CD14-positive monocyte (primary cell): ENCODE measurements around the gene CRYBA2. TPM values are rescaled to one million over a fixed set of nuclear protein-coding genes. Genes with fewer than 3 reads are reported as not detected.

Experiments
- DNase-seq, 3 donors: peaks; one replicate each; pipeline ENCODE4 v3.0.0-alpha.2; 2011 to 2022
- H2AFZ ChIP-seq: 2 replicates; pipeline ENCODE4 v1.6.0; 2012; ENCODE audit warnings: mild to moderate bottlenecking, low read depth, low read length, inconsistent platforms; ENCODE audit not compliant: insufficient read depth, poor library complexity, severe bottlenecking
- H3K27ac ChIP-seq, 2 donors: 1 replicate in 1 of 2; 2 replicates in 1 of 2; pipeline ENCODE4 v1.5.1; 2012 to 2013; ENCODE audit warnings: low read length in 2 of 2, control low read depth in 1 of 2, inconsistent platforms in 1 of 2, low read depth in 1 of 2, mild to moderate bottlenecking in 1 of 2
- H3K27me3 ChIP-seq, 2 donors: one replicate each; pipeline versions ENCODE4 v1.6.0 to v1.6.1; 2011 to 2013; ENCODE audit warnings: low read length in 2 of 2; ENCODE audit not compliant: control insufficient read depth in 2 of 2, insufficient read depth in 2 of 2
- H3K36me3 ChIP-seq, 2 donors: replicated peaks in 1 of 2; 1 replicate in 1 of 2; 2 replicates in 1 of 2; pipeline versions ENCODE4 v1.5.1 to v1.6.1; 2012 to 2013; ENCODE audit warnings: low read length in 2 of 2, control low read depth in 1 of 2, inconsistent platforms in 1 of 2, mild to moderate bottlenecking in 1 of 2; ENCODE audit not compliant: insufficient read depth in 2 of 2, control insufficient read depth in 1 of 2
- H3K4me1 ChIP-seq, 2 donors: 1 replicate in 1 of 2; 2 replicates in 1 of 2; pipeline versions ENCODE4 v1.5.1 to v1.6.1; 2012 to 2013; ENCODE audit warnings: low read length in 2 of 2, control low read depth in 1 of 2, inconsistent platforms in 1 of 2, mild to moderate bottlenecking in 1 of 2, moderate library complexity in 1 of 2; ENCODE audit not compliant: insufficient read depth in 2 of 2, control insufficient read depth in 1 of 2
- H3K4me2 ChIP-seq: replicated peaks from 2 replicates; pipeline ENCODE3; 2012; ENCODE audit warnings: low read length, moderate library complexity, mild to moderate bottlenecking; ENCODE audit not compliant: poor library complexity, severe bottlenecking; ENCODE audit errors: extremely low read depth
- H3K4me3 ChIP-seq, 3 experiments: fragments of 200-600 bp in 1 of 3; sonication (generic) in 1 of 3; replicated peaks in 1 of 3; 1 replicate in 2 of 3; 2 replicates in 1 of 3; pipeline ENCODE4 v1.5.1; 2011 to 2013; ENCODE audit warnings: low read length in 3 of 3, mild to moderate bottlenecking in 3 of 3, control low read depth in 2 of 3, low read depth in 2 of 3, inconsistent platforms in 1 of 3, moderate library complexity in 1 of 3
- H3K79me2 ChIP-seq: 2 replicates; pipeline ENCODE4 v1.6.0; 2012; ENCODE audit warnings: mild to moderate bottlenecking, control low read depth, inconsistent platforms, low read length, moderate library complexity; ENCODE audit not compliant: insufficient read depth
- H3K9ac ChIP-seq: 2 replicates; pipeline ENCODE4 v1.6.0; 2017; ENCODE audit warnings: low read length, mild to moderate bottlenecking; ENCODE audit not compliant: insufficient read depth, poor library complexity, severe bottlenecking
- H3K9me3 ChIP-seq, 2 donors: replicated peaks in 1 of 2; 1 replicate in 1 of 2; 2 replicates in 1 of 2; pipeline versions ENCODE4 v1.5.1 to v1.6.1; 2012 to 2013; ENCODE audit warnings: low read length in 2 of 2, control low read depth in 1 of 2; ENCODE audit not compliant: control insufficient read depth in 1 of 2, insufficient read depth in 1 of 2
- H4K20me1 ChIP-seq: 2 replicates; pipeline ENCODE4 v1.6.0; 2012; ENCODE audit warnings: mild to moderate bottlenecking, low read length, control low read depth, moderate library complexity; ENCODE audit not compliant: insufficient read depth
- H3K27ac Mint-ChIP-seq, 7 donors: one replicate each; pipeline ENCODE4 v1.8.0; 2020; ENCODE audit warnings: mild to moderate bottlenecking in 7 of 7, mixed read lengths in 7 of 7, moderate library complexity in 6 of 7, inconsistent platforms in 2 of 7
- H3K27me3 Mint-ChIP-seq, 3 donors: one replicate each; pipeline ENCODE4 v1.8.0; 2021 to 2022; ENCODE audit warnings: low read depth in 3 of 3, mild to moderate bottlenecking in 3 of 3, mixed read lengths in 3 of 3, moderate library complexity in 3 of 3, inconsistent platforms in 1 of 3
- H3K36me3 Mint-ChIP-seq, 2 donors: one replicate each; pipeline ENCODE4 v1.8.0; 2020; ENCODE audit warnings: mixed read lengths in 2 of 2, inconsistent platforms in 1 of 2, mild to moderate bottlenecking in 1 of 2
- H3K4me1 Mint-ChIP-seq: one replicate; pipeline ENCODE4 v1.8.0; 2020; ENCODE audit warnings: mild to moderate bottlenecking, mixed read lengths
- H3K4me3 Mint-ChIP-seq, 2 donors: one replicate each; pipeline ENCODE4 v1.8.0; 2020; ENCODE audit warnings: mild to moderate bottlenecking in 2 of 2, mixed read lengths in 2 of 2, moderate library complexity in 1 of 2
- H3K9me3 Mint-ChIP-seq, 7 donors: one replicate each; pipeline ENCODE4 v1.8.0; 2020 to 2022; ENCODE audit warnings: mixed read lengths in 7 of 7, mild to moderate bottlenecking in 6 of 7, moderate library complexity in 6 of 7, inconsistent platforms in 2 of 7
- WGBS: methylation state at CpG from one replicate; pipeline ENCODE4 v1.1.5; 2013; ENCODE audit warnings: missing lambda C conversion rate; ENCODE audit not compliant: insufficient coverage; 5-methylcytosine and 5-hydroxymethylcytosine counted together
- intact Hi-C, 2 donors: fragments of 100-400 bp; cut with micrococcal nuclease; formaldehyde crosslinking; loops; one replicate each; pipeline versions ENCODE4 v1.15.0 to v1.15.1; 2023
- polyA plus RNA-seq, 3 donors: library from polyadenylated mRNA; depleted of rRNA in 1 of 3; unstranded in 2 of 3; stranded (reverse) in 1 of 3; fragments of 300-500 nt in 2 of 3; fragments of >200 nt in 1 of 3; fragmentation: Illumina TruSeq in 2 of 3; gene quantifications; 1 replicate in 2 of 3; 2 replicates in 1 of 3; pipeline ENCODE4 v1.2.3, GENCODE V29; 2012 to 2021
- TF ChIP-seq, protein P1 (sequence below): fragments of 200-600 bp; IDR thresholded peaks from one replicate; pipeline ENCODE4 v1.8.0; 2022; ENCODE audit warnings: antibody characterized with exemption, mild to moderate bottlenecking

The CRYBA2 gene
- polyA plus RNA-seq, 3 donors, result not detected

DNA sequence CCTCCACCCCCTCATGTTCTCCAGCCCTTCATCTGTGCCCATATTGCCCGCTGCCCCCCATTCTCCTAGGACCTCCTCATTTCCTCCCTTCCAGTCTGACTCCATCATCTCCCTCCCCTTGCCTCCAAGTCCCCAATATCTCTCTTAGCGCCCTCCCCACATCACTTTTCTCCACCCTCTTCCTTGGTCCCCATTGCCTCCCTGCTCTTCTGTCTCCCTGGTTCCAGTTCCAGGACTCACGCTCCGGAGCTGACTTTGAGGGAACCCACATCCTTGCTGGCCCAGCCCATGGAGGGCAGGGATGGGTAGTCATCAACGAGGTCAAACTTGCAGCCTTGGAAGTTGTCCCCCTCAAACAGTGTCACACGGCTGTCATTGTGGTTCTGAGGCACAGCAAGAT is 2.6 kb downstream of the CRYBA2 start:
- no peak overlapping the region for H3K27ac ChIP-seq
- no peak overlapping the region for H3K9ac ChIP-seq
- no peak overlapping the region for H3K27ac Mint-ChIP-seq
- peaks cover 88 to 100% of the 10 kb centered on the region in 2 donors for H3K27me3 ChIP-seq
- H3K9me3 ChIP-seq, result peaks cover 5 to 52% of the 10 kb centered on the region in 2 donors
- H3K9me3 Mint-ChIP-seq, result peaks cover 0 to 30% (median 7%) of the 10 kb centered on the region in 7 donors
- H3K79me2 ChIP-seq, result no peaks in the 10 kb centered on the region
- H3K4me2 ChIP-seq, result no peak overlapping the region
- peaks cover 92 to 100% (median 95%) of the 10 kb centered on the region in 3 donors for H3K27me3 Mint-ChIP-seq
- intact Hi-C loops, result loop anchor here in 1 of 2 donors (10.0 kb wide), 1 partner anchor 164 kb away; no protein-coding TSS in a partner anchor
- H3K36me3 ChIP-seq, result no peaks in the 10 kb centered on the region
- H3K4me1 ChIP-seq, result peaks cover 0 to 8% of the 10 kb centered on the region in 2 donors
- DNase-seq, result no peak
- H4K20me1 ChIP-seq, result no peaks in the 10 kb centered on the region
- 9% methylated on average over 5 of the region's 6 CpGs for WGBS
- peaks cover 7% of the 10 kb centered on the region for H3K4me1 Mint-ChIP-seq
- H3K4me3 Mint-ChIP-seq, result peak overlapping the region in 1 of 2 donors; percentile 53
- H3K36me3 Mint-ChIP-seq, result peaks cover 0 to 2% of the 10 kb centered on the region in 2 donors
- TF ChIP-seq, protein P1, sequence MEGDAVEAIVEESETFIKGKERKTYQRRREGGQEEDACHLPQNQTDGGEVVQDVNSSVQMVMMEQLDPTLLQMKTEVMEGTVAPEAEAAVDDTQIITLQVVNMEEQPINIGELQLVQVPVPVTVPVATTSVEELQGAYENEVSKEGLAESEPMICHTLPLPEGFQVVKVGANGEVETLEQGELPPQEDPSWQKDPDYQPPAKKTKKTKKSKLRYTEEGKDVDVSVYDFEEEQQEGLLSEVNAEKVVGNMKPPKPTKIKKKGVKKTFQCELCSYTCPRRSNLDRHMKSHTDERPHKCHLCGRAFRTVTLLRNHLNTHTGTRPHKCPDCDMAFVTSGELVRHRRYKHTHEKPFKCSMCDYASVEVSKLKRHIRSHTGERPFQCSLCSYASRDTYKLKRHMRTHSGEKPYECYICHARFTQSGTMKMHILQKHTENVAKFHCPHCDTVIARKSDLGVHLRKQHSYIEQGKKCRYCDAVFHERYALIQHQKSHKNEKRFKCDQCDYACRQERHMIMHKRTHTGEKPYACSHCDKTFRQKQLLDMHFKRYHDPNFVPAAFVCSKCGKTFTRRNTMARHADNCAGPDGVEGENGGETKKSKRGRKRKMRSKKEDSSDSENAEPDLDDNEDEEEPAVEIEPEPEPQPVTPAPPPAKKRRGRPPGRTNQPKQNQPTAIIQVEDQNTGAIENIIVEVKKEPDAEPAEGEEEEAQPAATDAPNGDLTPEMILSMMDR, result no peak
- no peak overlapping the region for H2AFZ ChIP-seq
- H3K4me3 ChIP-seq, result no peak overlapping the region

GRCh38 chr2:218990052-218990451 is 3.2 kb downstream of the CRYBA2 start:
- no peak overlapping the region for H3K27ac ChIP-seq
- H3K9ac ChIP-seq, result no peak overlapping the region
- no peak overlapping the region for H2AFZ ChIP-seq
- peaks cover 5 to 47% of the 10 kb centered on the region in 2 donors for H3K9me3 ChIP-seq
- H3K4me1 ChIP-seq, result peaks cover 0 to 8% of the 10 kb centered on the region in 2 donors
- Mint-ChIP-seq H3K9me3 (peaks cover 0 to 31% (median 7%) of the 10 kb centered on the region in 7 donors), H3K4me3 (peak overlapping the region in 1 of 2 donors; percentile 53), H3K4me1 (peaks cover 6% of the 10 kb centered on the region), H3K27ac (peak overlapping the region in 1 of 7 donors; percentile 8), H3K27me3 (peaks cover 89 to 100% (median 92%) of the 10 kb centered on the region in 3 donors), H3K36me3 (no peaks in the 10 kb centered on the region)
- WGBS, result 14% methylated on average over 7 of the region's 9 CpGs
- TF ChIP-seq, protein P1, result no peak
- peaks cover 83 to 97% of the 10 kb centered on the region in 2 donors for H3K27me3 ChIP-seq
- no peaks in the 10 kb centered on the region for H3K79me2 ChIP-seq
- no peaks in the 10 kb centered on the region for H3K36me3 ChIP-seq
- H3K4me3 ChIP-seq, result no peak overlapping the region
- intact Hi-C loops, result loop anchor here in 1 of 2 donors (10.0 kb wide), 1 partner anchor 165 kb away; no protein-coding TSS in a partner anchor
- no peak overlapping the region for H3K4me2 ChIP-seq
- H4K20me1 ChIP-seq, result no peaks in the 10 kb centered on the region
- DNase-seq, result no peak
